ENCODE measurements around the gene TYSND1.

DNA sequence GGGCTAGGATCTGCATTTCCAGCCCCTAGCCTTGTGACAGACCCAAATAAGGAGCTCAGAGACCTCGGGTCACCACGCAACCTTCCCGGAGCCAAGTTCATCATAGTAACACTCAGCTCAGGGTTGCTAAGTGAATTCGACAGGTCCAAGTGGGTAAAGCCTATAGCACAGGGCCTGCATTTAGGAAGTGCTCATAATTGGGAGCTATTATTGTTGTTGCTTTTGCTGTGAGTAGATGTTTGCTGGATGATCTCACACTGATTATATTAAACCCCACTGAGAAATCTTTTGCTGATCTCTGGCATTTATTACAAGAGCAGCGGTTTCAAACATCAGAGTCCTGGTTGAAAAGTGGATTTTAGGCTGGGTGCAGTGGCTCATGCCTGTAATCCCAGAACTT, 44.1 kb upstream of the TYSND1 start:
- TF ChIP-seq, protein P1, sequence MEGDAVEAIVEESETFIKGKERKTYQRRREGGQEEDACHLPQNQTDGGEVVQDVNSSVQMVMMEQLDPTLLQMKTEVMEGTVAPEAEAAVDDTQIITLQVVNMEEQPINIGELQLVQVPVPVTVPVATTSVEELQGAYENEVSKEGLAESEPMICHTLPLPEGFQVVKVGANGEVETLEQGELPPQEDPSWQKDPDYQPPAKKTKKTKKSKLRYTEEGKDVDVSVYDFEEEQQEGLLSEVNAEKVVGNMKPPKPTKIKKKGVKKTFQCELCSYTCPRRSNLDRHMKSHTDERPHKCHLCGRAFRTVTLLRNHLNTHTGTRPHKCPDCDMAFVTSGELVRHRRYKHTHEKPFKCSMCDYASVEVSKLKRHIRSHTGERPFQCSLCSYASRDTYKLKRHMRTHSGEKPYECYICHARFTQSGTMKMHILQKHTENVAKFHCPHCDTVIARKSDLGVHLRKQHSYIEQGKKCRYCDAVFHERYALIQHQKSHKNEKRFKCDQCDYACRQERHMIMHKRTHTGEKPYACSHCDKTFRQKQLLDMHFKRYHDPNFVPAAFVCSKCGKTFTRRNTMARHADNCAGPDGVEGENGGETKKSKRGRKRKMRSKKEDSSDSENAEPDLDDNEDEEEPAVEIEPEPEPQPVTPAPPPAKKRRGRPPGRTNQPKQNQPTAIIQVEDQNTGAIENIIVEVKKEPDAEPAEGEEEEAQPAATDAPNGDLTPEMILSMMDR (IDR thresholded peaks at IDR 0.05), result no peak
- no peak for TF ChIP-seq POLR2AphosphoS5 (IDR thresholded peaks at IDR 0.05)

All from upper lobe of left lung (tissue), 4 donors.